Gastrocnemius medialis (tissue), 4 donors: ENCODE measurements around the gene FARS2. TPM values are rescaled to one million over a fixed set of nuclear protein-coding genes. Genes with fewer than 3 reads are reported as not detected.

Experiments used
- ATAC-seq, 2 donors: fragments of 150-250 bp; one replicate each; pipeline ENCODE4 v1.9.1; 2016
- DNase-seq, 2 donors: peaks; one replicate each; pipeline ENCODE4 v3.0.0-alpha.2; 2019
- H3K27ac ChIP-seq, 4 donors: fragments of 200-600 bp; sonication (generic); 1 replicate in 1 of 4; 2 replicates in 3 of 4; pipeline ENCODE4 v1.5.1; 2016 to 2018; ENCODE audit warnings: mild to moderate bottlenecking in 2 of 4, moderate library complexity in 1 of 4
- H3K27me3 ChIP-seq, 3 donors: fragments of 200-600 bp; sonication (generic) in 2 of 3; 1 replicate in 1 of 3; 2 replicates in 2 of 3; pipeline versions ENCODE4 v1.5.1 to v1.6.0; 2016 to 2019; ENCODE audit warnings: mild to moderate bottlenecking in 1 of 3, moderate library complexity in 1 of 3
- H3K36me3 ChIP-seq, 2 donors: fragments of 200-600 bp; sonication (generic) in 1 of 2; one replicate each; pipeline ENCODE4 v1.5.1; 2017 to 2018
- H3K4me1 ChIP-seq, 2 donors: fragments of 200-600 bp; sonication (generic) in 1 of 2; one replicate each; pipeline ENCODE4 v1.5.1; 2016 to 2017; ENCODE audit warnings: mild to moderate bottlenecking in 2 of 2
- H3K4me3 ChIP-seq, 4 donors: fragments of 200-600 bp; sonication (generic) in 3 of 4; 1 replicate in 1 of 4; 2 replicates in 3 of 4; pipeline ENCODE4 v1.5.1; 2016 to 2019; ENCODE audit warnings: mild to moderate bottlenecking in 2 of 4
- H3K9me3 ChIP-seq, 3 donors: fragments of 200-600 bp; sonication (generic) in 2 of 3; 1 replicate in 1 of 3; 2 replicates in 2 of 3; pipeline ENCODE4 v1.5.1; 2016 to 2019
- CTCF ChIP-seq, 5 experiments: fragments of 450-650 bp in 3 of 5; fragments of 200-600 bp in 2 of 5; sonication (generic) in 2 of 5; IDR thresholded peaks in 4 of 5; conservative IDR thresholded peaks in 1 of 5; 1 replicate in 4 of 5; 2 replicates in 1 of 5; pipeline ENCODE4 v1.5.1; 2016 to 2019; ENCODE audit warnings: antibody characterized with exemption in 5 of 5, mild to moderate bottlenecking in 3 of 5, moderate library complexity in 3 of 5
- POLR2A ChIP-seq, 2 donors: fragments of 450-650 bp; IDR thresholded peaks; one replicate each; pipeline ENCODE4 v1.6.1; 2017; ENCODE audit warnings: antibody characterized with exemption in 2 of 2, mild to moderate bottlenecking in 2 of 2, moderate library complexity in 2 of 2
- in situ Hi-C, 4 donors: fragments of 200-750 bp; cut with MboI; loops; one replicate each; pipeline versions ENCODE4 v1.15.0 to v1.8.0; 2017; ENCODE audit warnings: low sequenced_read_pairs in 4 of 4
- intact Hi-C: fragments of 100-400 bp; cut with DNase I; formaldehyde crosslinking; loops from one replicate; pipeline ENCODE4 v1.15.1; 2023; ENCODE audit warnings: low total_unique reads
- total RNA-seq, 4 donors: library from RNA; depleted of rRNA; stranded (reverse); fragments of >200 nt; gene quantifications; one replicate each; pipeline versions ENCODE4 v1.1.0 to v1.2.3, GENCODE V29; 2016

FARS2 gene
- total RNA-seq, 4 donors from 2014 or later: 13.6 to 24.0 (median 15.8) TPM

GRCh38 chr6:5471637-5472398 lies 210.5 kb downstream of the FARS2 start:
- no peak overlapping the region for H3K27ac ChIP-seq
- no peak overlapping the region for H3K4me3 ChIP-seq
- TF ChIP-seq CTCF (IDR thresholded peaks at IDR 0.05 in 4 of 5, conservative IDR thresholded peaks at IDR 0.05 in 1 of 5) (no peak), POLR2A (IDR thresholded peaks at IDR 0.05) (no peak)
- no peaks in the 10 kb centered on the region for H3K9me3 ChIP-seq
- DNase-seq: no peak
- in situ Hi-C loops: loop anchor here in 3 of 4 donors (25.0 kb wide), 3 partner anchors 515 to 1065 kb away; partner anchors contain the start of gene NRN1 (in 1 of the 3)
- intact Hi-C loops: loop anchor here (5.0 kb wide), 1 partner anchor 535 kb away; the partner anchor contains the start of gene NRN1
- no peaks in the 10 kb centered on the region for H3K36me3 ChIP-seq
- H3K4me1 ChIP-seq: peaks cover 0 to 6% of the 10 kb centered on the region in 2 donors
- H3K27me3 ChIP-seq: no peaks in the 10 kb centered on the region
- no peak for ATAC-seq

GRCh38 chr6:5472571-5472970 lies 211.3 kb downstream of the FARS2 start:
- in situ Hi-C loops (loop anchor here in 3 of 4 donors (25.0 kb wide), 3 partner anchors 515 to 1065 kb away; partner anchors contain the start of gene NRN1 (in 1 of the 3)), intact Hi-C loops (loop anchor here (5.0 kb wide), 1 partner anchor 535 kb away; the partner anchor contains the start of gene NRN1)
- DNase-seq (no peak), ATAC-seq (no peak)
- Histone ChIP-seq H3K4me3 (no peak overlapping the region), H3K9me3 (no peaks in the 10 kb centered on the region), H3K27me3 (no peaks in the 10 kb centered on the region), H3K4me1 (peaks cover 0 to 6% of the 10 kb centered on the region in 2 donors), H3K27ac (no peak overlapping the region), H3K36me3 (no peaks in the 10 kb centered on the region)
- no peak for TF ChIP-seq POLR2A (IDR thresholded peaks at IDR 0.05)
- no peak for TF ChIP-seq CTCF (IDR thresholded peaks at IDR 0.05 in 4 of 5, conservative IDR thresholded peaks at IDR 0.05 in 1 of 5)

GRCh38 chr6:5475779-5476178 lies 214.5 kb downstream of the FARS2 start:
- Histone ChIP-seq H3K4me1 (peaks cover 2 to 5% of the 10 kb centered on the region in 2 donors), H3K27me3 (no peaks in the 10 kb centered on the region), H3K9me3 (no peaks in the 10 kb centered on the region), H3K36me3 (no peaks in the 10 kb centered on the region), H3K4me3 (no peak overlapping the region), H3K27ac (no peak overlapping the region)
- in situ Hi-C loops: no loop called here
- ATAC-seq: no peak
- TF ChIP-seq POLR2A (IDR thresholded peaks at IDR 0.05) (no peak), CTCF (IDR thresholded peaks at IDR 0.05 in 4 of 5, conservative IDR thresholded peaks at IDR 0.05 in 1 of 5) (no peak)
- no peak for DNase-seq
- intact Hi-C loops: no loop called here

GRCh38 chr6:5478380-5478779 lies 217.1 kb downstream of the FARS2 start:
- Histone ChIP-seq H3K27me3 (no peaks in the 10 kb centered on the region), H3K4me1 (peaks cover 5 to 10% of the 10 kb centered on the region in 2 donors), H3K36me3 (no peaks in the 10 kb centered on the region), H3K27ac (no peak overlapping the region), H3K4me3 (no peak overlapping the region), H3K9me3 (no peaks in the 10 kb centered on the region)
- intact Hi-C loops (no loop called here), in situ Hi-C loops (no loop called here)
- no peak for ATAC-seq
- no peak for TF ChIP-seq POLR2A (IDR thresholded peaks at IDR 0.05)
- TF ChIP-seq CTCF (IDR thresholded peaks at IDR 0.05 in 4 of 5, conservative IDR thresholded peaks at IDR 0.05 in 1 of 5): no peak
- DNase-seq: no peak
